HepG2 (cell line): Measurements from ENCODE around the gene AKAP10. TPM values are rescaled to one million over a fixed set of nuclear protein-coding genes. Genes with fewer than 3 reads are reported as not detected.

ENCODE experiments used
- CC2D1A ChIP-seq: sonication (generic); formaldehyde crosslinking; IDR thresholded peaks from 2 replicates; pipeline ENCODE4 v1.8.1; 2023; ENCODE audit warnings: mild to moderate bottlenecking, missing genetic modification reagents
- CEBPB ChIP-seq: IDR thresholded peaks from 2 replicates; pipeline ENCODE4 v1.6.1; 2011; ENCODE audit warnings: low read depth, low read length, improper control_type of control experiment, borderline replicate concordance
- CEBPZ ChIP-seq: IDR thresholded peaks from 2 replicates; pipeline ENCODE4 v1.6.1; 2012; ENCODE audit warnings: low read length, improper control_type of control experiment
- GABPB1 ChIP-seq: IDR thresholded peaks from 2 replicates; pipeline ENCODE4 v1.6.1; 2016; ENCODE audit warnings: mild to moderate bottlenecking, missing genetic modification reagents, moderate library complexity, missing compliant biosample characterization
- GMEB2 ChIP-seq: IDR thresholded peaks from 2 replicates; pipeline ENCODE4 v1.6.1; 2016; ENCODE audit warnings: missing biosample characterization, missing genetic modification reagents, low read depth
- HNRNPK ChIP-seq: fragments of 200-400 bp; formaldehyde crosslinking; IDR thresholded peaks from 2 replicates; pipeline ENCODE4 v1.6.1; 2018; ENCODE audit warnings: low read length, low read depth, moderate library complexity, mild to moderate bottlenecking; ENCODE audit not compliant: poor library complexity, severe bottlenecking
- KLF13 ChIP-seq: sonication (generic); formaldehyde crosslinking; IDR thresholded peaks from 2 replicates; pipeline ENCODE4 v1.4.0; 2020; ENCODE audit warnings: mild to moderate bottlenecking, missing genetic modification reagents
- KLF16 ChIP-seq, 2 experiments: sonication (generic) in 1 of 2; formaldehyde crosslinking in 1 of 2; IDR thresholded peaks; 2 replicates each; pipeline versions ENCODE4 v1.6.1 to v1.8.0; 2016 to 2023; ENCODE audit warnings: missing genetic modification reagents in 2 of 2, missing compliant biosample characterization in 1 of 2
- MLX ChIP-seq: IDR thresholded peaks from 2 replicates; pipeline ENCODE4 v1.6.1; 2016
- NFE2 ChIP-seq: sonication (generic); formaldehyde crosslinking; IDR thresholded peaks from 2 replicates; pipeline ENCODE4 v1.4.0; 2020; ENCODE audit warnings: missing genetic modification reagents
- PBX2 ChIP-seq: IDR thresholded peaks from 2 replicates; pipeline ENCODE4 v1.6.1; 2016; ENCODE audit warnings: control low read depth
- RBM22 ChIP-seq: fragments of 200-400 bp; formaldehyde crosslinking; optimal IDR thresholded peaks from 2 replicates; pipeline ENCODE3; 2017; ENCODE audit warnings: mild to moderate bottlenecking, low read length, moderate library complexity
- SATB2 ChIP-seq: sonication (generic); formaldehyde crosslinking; IDR thresholded peaks from 2 replicates; pipeline ENCODE4 v1.5.0; 2020; ENCODE audit warnings: missing genetic modification reagents
- SOX13 ChIP-seq, 3 experiments: fragments of 450-650 bp in 1 of 3; sonication (generic) in 1 of 3; formaldehyde crosslinking in 1 of 3; IDR thresholded peaks in 2 of 3; conservative IDR thresholded peaks in 1 of 3; 2 replicates each; pipeline versions ENCODE4 v1.5.0 to v1.6.1; 2016 to 2020; ENCODE audit warnings: antibody characterized with exemption in 1 of 3, mild to moderate bottlenecking in 1 of 3, missing compliant biosample characterization in 1 of 3, missing genetic modification reagents in 1 of 3, moderate library complexity in 1 of 3
- SP4 ChIP-seq: sonication (generic); formaldehyde crosslinking; IDR thresholded peaks from 2 replicates; pipeline ENCODE4 v1.8.1; 2023; ENCODE audit warnings: mild to moderate bottlenecking, missing genetic modification reagents
- ZBTB43 ChIP-seq: sonication (generic); formaldehyde crosslinking; conservative IDR thresholded peaks from 2 replicates; pipeline ENCODE4 v1.4.0; 2020; ENCODE audit warnings: missing genetic modification reagents
- ZNF382 ChIP-seq: sonication (generic); formaldehyde crosslinking; IDR thresholded peaks from 2 replicates; pipeline ENCODE4 v1.5.0; 2020; ENCODE audit warnings: missing genetic modification reagents, mild to moderate bottlenecking, borderline replicate concordance
- ZNF672 ChIP-seq: sonication (generic); formaldehyde crosslinking; IDR thresholded peaks from 2 replicates; pipeline ENCODE4 v1.8.1; 2022; ENCODE audit warnings: missing genetic modification reagents
- polyA plus RNA-seq, 8 experiments: library from polyadenylated mRNA; depleted of rRNA in 3 of 8; stranded (reverse) in 7 of 8; unstranded in 1 of 8; fragments of >200 nt; fragmentation: Illumina TruSeq in 4 of 8; extraction: Trizol in 4 of 8; gene quantifications; 2 replicates each; pipeline versions ENCODE4 v1.2.1 to v1.2.3, GENCODE V29; 2011 to 2016; ENCODE audit warnings: low read depth in 4 of 8, missing spikeins in 1 of 8, mixed read lengths in 1 of 8; ENCODE audit not compliant: insufficient read depth in 1 of 8
- total RNA-seq, 5 experiments: library from RNA; depleted of rRNA; stranded (reverse); fragments of >200 nt; fragmentation: Illumina TruSeq; extraction: Trizol; gene quantifications; 2 replicates each; pipeline ENCODE4 v1.2.3, GENCODE V29; 2016; ENCODE audit warnings: low read depth in 1 of 5

AKAP10 gene
- total and polyA plus RNA-seq, 2 of the 13 experiments (the other 11 are each of a cell fraction or from before 2014, with no cell fraction given): 17.6 to 21.7 TPM

GRCh38 chr17:19977293-19978208 is at the start of gene AKAP10 (continued):
- TF ChIP-seq SOX13 (IDR thresholded peaks at IDR 0.05) (0 out of 2 replicates have a peak, but pooled peaks have one; percentile 44), SOX13 (CRISPR knock-in tag; conservative IDR thresholded peaks at IDR 0.05 in 1 of 2, IDR thresholded peaks at IDR 0.05 in 1 of 2) (0 out of 4 replicates have a peak, but pooled peaks of 1 of the 2 experiments have one; percentile 45), ZNF672 (CRISPR knock-in tag) (no peak), SP4 (peak; percentile 63; the same call in 1 of the 2 replicates), CC2D1A (no peak), HNRNPK (peak; percentile 78), SATB2 (peak; percentile 88; the same call in 1 of the 2 replicates), RBM22 (no peak), CEBPB (no peak), KLF16 (CRISPR knock-in tag; IDR thresholded peaks at IDR 0.05) (peak in 1 of 2 experiments; percentile 90; a peak in 2 of 4 replicates), PBX2 (CRISPR knock-in tag) (no peak), CEBPZ (no peak), MLX (CRISPR knock-in tag) (peak; percentile 99), NFE2 (CRISPR knock-in tag) (no peak), ZNF382 (CRISPR knock-in tag) (no peak), KLF13 (CRISPR knock-in tag) (no peak), GABPB1 (CRISPR knock-in tag) (peak; percentile 96), GMEB2 (CRISPR knock-in tag) (no peak), ZBTB43 (CRISPR knock-in tag) (peak; percentile 91)
